Tibial artery (tissue), 4 donors: ENCODE measurements around the gene VEGFC.

Source experiments
- DNase-seq, 2 donors: peaks; one replicate each; pipeline ENCODE4 v3.0.0-alpha.2; 2019
- H3K27ac ChIP-seq, 2 donors: fragments of 200-600 bp; sonication (generic) in 1 of 2; 1 replicate in 1 of 2; 2 replicates in 1 of 2; pipeline ENCODE4 v1.5.1; 2018 to 2019; ENCODE audit warnings: mild to moderate bottlenecking in 1 of 2
- H3K27me3 ChIP-seq, 2 donors: fragments of 200-600 bp; sonication (generic) in 1 of 2; one replicate each; pipeline versions ENCODE4 v1.5.1 to v1.6.0; 2016 to 2019
- H3K36me3 ChIP-seq, 3 donors: fragments of 200-600 bp; sonication (generic) in 2 of 3; one replicate each; pipeline ENCODE4 v1.5.1; 2016 to 2019; ENCODE audit warnings: mild to moderate bottlenecking in 2 of 3
- H3K4me1 ChIP-seq, 4 donors: fragments of 200-600 bp; sonication (generic) in 2 of 4; 1 replicate in 3 of 4; 2 replicates in 1 of 4; pipeline ENCODE4 v1.5.1; 2016 to 2019
- H3K4me3 ChIP-seq, 2 donors: fragments of 200-600 bp; sonication (generic) in 1 of 2; 1 replicate in 1 of 2; 2 replicates in 1 of 2; pipeline ENCODE4 v1.5.1; 2018 to 2019; ENCODE audit warnings: mild to moderate bottlenecking in 2 of 2
- H3K9me3 ChIP-seq, 3 donors: fragments of 200-600 bp; sonication (generic) in 1 of 3; one replicate each; pipeline ENCODE4 v1.5.1; 2016 to 2019
- intact Hi-C: fragments of 100-400 bp; cut with DNase I; formaldehyde crosslinking; loops from one replicate; pipeline ENCODE4 v1.15.0; 2023; ENCODE audit warnings: low total_unique reads
- TF ChIP-seq, protein P1 (sequence below), 2 experiments: fragments of 200-600 bp in 1 of 2; fragments of 450-650 bp in 1 of 2; IDR thresholded peaks; one replicate each; pipeline ENCODE4 v1.5.1; 2017 to 2019; ENCODE audit warnings: antibody characterized with exemption in 2 of 2, mild to moderate bottlenecking in 1 of 2, moderate library complexity in 1 of 2

VEGFC gene

DNA sequence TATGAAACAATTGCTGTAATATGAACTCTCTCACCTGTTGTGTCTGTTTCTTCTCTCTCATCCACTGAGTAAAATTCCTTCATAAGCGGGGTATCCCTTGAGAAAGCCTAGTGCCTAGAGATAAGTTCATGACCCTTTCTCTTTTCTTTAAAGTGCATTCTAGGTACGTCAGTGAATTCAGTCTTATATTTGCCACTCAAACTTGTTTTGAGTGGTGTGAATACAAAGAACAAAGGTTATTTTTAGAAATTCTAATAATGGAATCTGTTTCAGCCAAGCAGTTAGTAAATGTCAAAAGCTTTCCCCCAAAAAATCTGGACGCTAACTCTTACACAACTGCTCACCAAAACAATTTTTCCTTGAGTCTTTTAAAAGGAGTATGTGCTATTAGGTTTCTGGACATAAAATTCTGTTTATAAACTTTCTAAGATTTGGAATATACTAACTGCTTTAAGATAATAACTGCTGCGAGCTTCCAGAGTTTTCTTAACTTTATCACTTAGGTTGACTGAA is 112.0 kb downstream of the VEGFC start:
- Histone ChIP-seq H3K27ac (peak overlapping the region in 1 of 2 donors; percentile 18), H3K36me3 (no peaks in the 10 kb centered on the region), H3K27me3 (no peaks in the 10 kb centered on the region), H3K4me1 (peaks cover 0 to 32% (median 1%) of the 10 kb centered on the region in 4 donors), H3K4me3 (no peak overlapping the region), H3K9me3 (no peaks in the 10 kb centered on the region)
- no peak for DNase-seq
- TF ChIP-seq, protein P1, sequence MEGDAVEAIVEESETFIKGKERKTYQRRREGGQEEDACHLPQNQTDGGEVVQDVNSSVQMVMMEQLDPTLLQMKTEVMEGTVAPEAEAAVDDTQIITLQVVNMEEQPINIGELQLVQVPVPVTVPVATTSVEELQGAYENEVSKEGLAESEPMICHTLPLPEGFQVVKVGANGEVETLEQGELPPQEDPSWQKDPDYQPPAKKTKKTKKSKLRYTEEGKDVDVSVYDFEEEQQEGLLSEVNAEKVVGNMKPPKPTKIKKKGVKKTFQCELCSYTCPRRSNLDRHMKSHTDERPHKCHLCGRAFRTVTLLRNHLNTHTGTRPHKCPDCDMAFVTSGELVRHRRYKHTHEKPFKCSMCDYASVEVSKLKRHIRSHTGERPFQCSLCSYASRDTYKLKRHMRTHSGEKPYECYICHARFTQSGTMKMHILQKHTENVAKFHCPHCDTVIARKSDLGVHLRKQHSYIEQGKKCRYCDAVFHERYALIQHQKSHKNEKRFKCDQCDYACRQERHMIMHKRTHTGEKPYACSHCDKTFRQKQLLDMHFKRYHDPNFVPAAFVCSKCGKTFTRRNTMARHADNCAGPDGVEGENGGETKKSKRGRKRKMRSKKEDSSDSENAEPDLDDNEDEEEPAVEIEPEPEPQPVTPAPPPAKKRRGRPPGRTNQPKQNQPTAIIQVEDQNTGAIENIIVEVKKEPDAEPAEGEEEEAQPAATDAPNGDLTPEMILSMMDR (IDR thresholded peaks at IDR 0.05) = no peak
- intact Hi-C loops = no loop called here

DNA sequence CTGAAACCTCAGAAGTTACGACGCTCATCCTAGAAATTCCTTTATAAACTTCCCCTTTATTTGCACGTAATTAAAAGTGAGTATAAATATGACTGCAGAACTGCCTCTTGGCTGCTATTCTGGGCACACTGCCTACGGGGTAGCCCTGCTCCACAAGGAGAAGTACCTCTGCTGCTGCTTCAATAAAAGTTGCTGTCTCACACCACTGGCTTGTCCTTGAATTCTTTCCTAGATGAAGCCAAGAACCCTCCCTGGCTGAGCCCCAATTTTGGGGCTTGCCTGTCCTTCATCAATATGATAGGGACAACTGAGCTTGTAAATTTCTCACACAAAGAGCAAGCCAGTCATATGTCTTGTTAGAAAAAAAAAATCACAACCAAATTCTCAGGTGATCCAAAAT is 115.8 kb downstream of the VEGFC start:
- H3K36me3 ChIP-seq = no peaks in the 10 kb centered on the region

DNA sequence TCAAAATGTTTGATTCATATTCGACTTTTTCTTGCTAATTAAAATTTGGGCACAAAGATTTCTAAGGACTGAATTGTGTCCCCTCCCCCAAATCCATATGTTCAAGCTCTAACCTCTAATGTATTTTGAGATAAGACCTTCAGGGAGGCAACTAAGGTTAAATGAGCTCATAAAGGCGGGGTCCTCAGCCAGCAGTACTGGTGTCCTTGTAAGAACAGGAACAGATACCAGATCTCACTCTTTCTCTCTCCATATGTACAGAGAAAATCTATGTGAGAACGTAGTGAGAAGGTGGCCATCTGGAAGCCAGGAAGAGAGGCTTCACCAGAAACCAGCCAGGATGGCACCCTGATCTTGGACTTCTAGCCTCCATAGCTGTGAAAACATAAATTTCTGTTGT is 116.9 kb downstream of the VEGFC start:
- Histone ChIP-seq H3K36me3 (no peaks in the 10 kb centered on the region), H3K4me3 (no peak overlapping the region), H3K27me3 (no peaks in the 10 kb centered on the region), H3K4me1 (peaks cover 0 to 21% (median 1%) of the 10 kb centered on the region in 4 donors), H3K27ac (no peak overlapping the region), H3K9me3 (no peaks in the 10 kb centered on the region)
- TF ChIP-seq, protein P1 (IDR thresholded peaks at IDR 0.05) = no peak
- no peak for DNase-seq
- intact Hi-C loops = no loop called here

More for the DNA sequence above, 115.8 kb downstream of the VEGFC start:
- H3K4me1 ChIP-seq = peaks cover 0 to 32% (median 1%) of the 10 kb centered on the region in 4 donors
- no peak overlapping the region for H3K27ac ChIP-seq
- no peak overlapping the region for H3K4me3 ChIP-seq
- TF ChIP-seq, protein P1 (IDR thresholded peaks at IDR 0.05) = no peak
- H3K9me3 ChIP-seq = no peaks in the 10 kb centered on the region
- intact Hi-C loops = no loop called here
- no peaks in the 10 kb centered on the region for H3K27me3 ChIP-seq
- no peak for DNase-seq

DNA sequence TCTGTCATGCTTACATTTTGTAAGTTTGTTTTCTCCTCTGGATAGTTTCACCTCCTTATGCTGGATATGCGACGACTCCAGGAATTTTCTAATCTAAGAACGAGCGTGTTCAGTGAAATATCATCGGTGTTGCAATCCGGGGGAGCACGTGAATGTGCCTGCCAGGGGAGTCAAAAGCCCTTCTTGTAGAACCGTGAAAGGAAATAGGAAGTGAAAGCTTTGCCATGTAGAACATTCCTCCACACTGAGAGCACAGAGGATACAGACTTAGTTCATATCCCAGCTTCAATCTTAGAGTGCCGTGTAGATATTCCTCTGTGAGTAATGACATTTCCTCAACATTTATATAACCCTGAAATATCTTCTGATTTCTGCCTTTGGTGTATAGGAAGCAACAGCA is 121.2 kb downstream of the VEGFC start:
- H3K27me3 ChIP-seq = no peaks in the 10 kb centered on the region
- H3K9me3 ChIP-seq = no peaks in the 10 kb centered on the region
- no peak overlapping the region for H3K4me3 ChIP-seq
- DNase-seq = no peak
- no peak overlapping the region for H3K27ac ChIP-seq
- intact Hi-C loops = no loop called here
- TF ChIP-seq, protein P1 (IDR thresholded peaks at IDR 0.05) = no peak
- H3K36me3 ChIP-seq = no peaks in the 10 kb centered on the region
- no peaks in the 10 kb centered on the region for H3K4me1 ChIP-seq

DNA sequence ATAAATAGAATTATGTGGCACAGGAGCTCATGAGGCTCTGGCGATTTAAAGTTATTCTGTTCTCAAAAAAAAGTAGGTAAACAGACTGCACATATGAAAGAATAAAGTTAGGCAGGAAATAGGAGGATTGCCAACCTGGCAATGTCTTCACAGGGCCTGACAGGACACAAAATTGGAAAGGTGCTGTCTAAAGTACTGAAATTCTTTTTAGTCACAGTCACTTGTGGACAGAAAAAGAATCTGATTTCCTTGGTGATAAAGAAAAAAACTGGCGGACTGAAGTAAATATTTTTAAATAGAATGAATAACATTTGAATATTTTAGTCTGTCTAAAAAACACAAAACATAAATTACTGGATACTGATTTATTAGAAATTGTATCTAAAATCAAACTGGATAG is 124.4 kb downstream of the VEGFC start:
- no peak overlapping the region for H3K27ac ChIP-seq
- no peak overlapping the region for H3K4me3 ChIP-seq
- no peaks in the 10 kb centered on the region for H3K9me3 ChIP-seq
- TF ChIP-seq, protein P1 (IDR thresholded peaks at IDR 0.05) = no peak
- DNase-seq = no peak
- intact Hi-C loops = no loop called here
- H3K4me1 ChIP-seq = no peaks in the 10 kb centered on the region
- no peaks in the 10 kb centered on the region for H3K27me3 ChIP-seq
- H3K36me3 ChIP-seq = no peaks in the 10 kb centered on the region

DNA sequence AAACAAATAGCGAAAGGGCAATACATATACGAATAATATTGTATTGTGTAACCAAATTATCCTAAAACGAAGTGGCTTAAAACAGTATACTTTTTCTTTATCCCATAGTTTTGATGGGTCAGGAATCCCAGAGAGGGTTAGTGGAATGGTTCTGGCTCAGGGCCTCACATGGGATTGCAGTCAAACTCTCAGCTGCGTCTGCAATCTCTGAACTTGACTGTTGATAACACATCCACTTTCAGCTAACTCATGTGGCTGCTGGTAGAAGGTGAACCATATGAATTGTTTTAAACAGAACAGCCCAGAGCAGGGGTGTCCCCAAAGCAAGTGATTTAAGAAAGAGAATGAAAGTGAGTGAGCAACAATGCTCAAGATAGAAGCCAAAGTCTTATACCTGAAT is 127.8 kb downstream of the VEGFC start:
- no peak for DNase-seq
- TF ChIP-seq, protein P1 (IDR thresholded peaks at IDR 0.05) = no peak
- no peaks in the 10 kb centered on the region for H3K27me3 ChIP-seq
- no peaks in the 10 kb centered on the region for H3K9me3 ChIP-seq
- no peak overlapping the region for H3K27ac ChIP-seq
- no peaks in the 10 kb centered on the region for H3K36me3 ChIP-seq
- H3K4me3 ChIP-seq = no peak overlapping the region
- no peaks in the 10 kb centered on the region for H3K4me1 ChIP-seq
- intact Hi-C loops = no loop called here
